Transverse colon (tissue), 4 donors: ENCODE results near the gene USP6.
"Not testable (repeated sequence)": the region's sequence is repeated elsewhere in the genome, so short reads cannot be mapped to it uniquely, and the experiment has no call there.

ENCODE experiments used
- CTCF ChIP-seq, 5 experiments: fragments of 200-600 bp in 3 of 5; fragments of 450-650 bp in 2 of 5; sonication (generic) in 3 of 5; IDR thresholded peaks; 1 replicate in 2 of 5; 2 replicates in 3 of 5; pipeline ENCODE4 v1.5.1; 2016 to 2017; ENCODE audit warnings: antibody characterized with exemption in 5 of 5, inconsistent platforms in 3 of 5, mild to moderate bottlenecking in 2 of 5, moderate library complexity in 1 of 5
- POLR2A ChIP-seq: fragments of 450-650 bp; IDR thresholded peaks from one replicate; pipeline ENCODE4 v1.6.1; 2016; ENCODE audit warnings: antibody characterized with exemption, mild to moderate bottlenecking, moderate library complexity
- POLR2AphosphoS5 ChIP-seq, 3 donors: sonication (generic); formaldehyde crosslinking; IDR thresholded peaks; one replicate each; pipeline ENCODE4 v1.6.1; 2016; ENCODE audit warnings: antibody characterized with exemption in 3 of 3

- not testable (repeated sequence) for TF ChIP-seq CTCF (IDR thresholded peaks at IDR 0.05); POLR2A; POLR2AphosphoS5 (IDR thresholded peaks at IDR 0.05)
These were observed 22.3 kb downstream of the USP6 start for GRCh38 chr17:5138198-5138544.
